Activated CD8-positive, alpha-beta T cell treated with anti-CD3 and anti-CD28 coated beads, Interleukin-2, amount 10 ng/mL, durations not matched to agents 7 days and 5 days (primary cell): ENCODE data around the gene BIVM. TPM values are rescaled to one million over a fixed set of nuclear protein-coding genes. Genes with fewer than 3 reads are reported as not detected.
"Not testable (repeated sequence)": the region's sequence is repeated elsewhere in the genome, so short reads cannot be mapped to it uniquely, and the experiment has no call there.

ENCODE experiments used
- ATAC-seq: fragments of 150-1000 bp; cut with Tn5 transposase; one replicate; pipeline ENCODE4 v1.10.0; 2021; ENCODE audit warnings: moderate library complexity
- CTCF ChIA-PET: fragments of 350-600 bp; sonication (Branson Sonifier 250); formaldehyde crosslinking; loops from one replicate; lab custom pipeline; 2021; ENCODE audit warnings: antibody characterized with exemption; lab: Charles Lee
- POLR2A ChIA-PET: fragments of 350-600 bp; sonication (Branson Sonifier 250); formaldehyde crosslinking; loops from one replicate; lab custom pipeline; 2021; ENCODE audit warnings: antibody characterized with exemption; lab: Charles Lee
- DNase-seq: peaks from one replicate; pipeline ENCODE4 v3.0.0-alpha.2; 2020
- H3K27ac Mint-ChIP-seq: one replicate; pipeline ENCODE4 v1.8.0; 2021; ENCODE audit warnings: mild to moderate bottlenecking, mixed read lengths
- H3K27me3 Mint-ChIP-seq: one replicate; pipeline ENCODE4 v1.8.0; 2021; ENCODE audit warnings: low read depth, mixed read lengths
- H3K36me3 Mint-ChIP-seq: one replicate; pipeline ENCODE4 v1.8.0; 2021; ENCODE audit warnings: low read depth, mixed read lengths
- H3K4me1 Mint-ChIP-seq: one replicate; pipeline ENCODE4 v1.8.0; 2021; ENCODE audit warnings: low read depth, mixed read lengths
- H3K4me3 Mint-ChIP-seq: one replicate; pipeline ENCODE4 v1.8.0; 2021; ENCODE audit warnings: mild to moderate bottlenecking, mixed read lengths
- H3K9me3 Mint-ChIP-seq: one replicate; pipeline ENCODE4 v1.8.0; 2022; ENCODE audit warnings: mixed read lengths; ENCODE audit not compliant: insufficient read depth
- total RNA-seq, 2 experiments: library from RNA; stranded (reverse); gene quantifications; one replicate each; pipeline ENCODE4 v1.2.3, GENCODE V29; 2021

The BIVM gene
- total RNA-seq, 2 experiments from 2014 or later, result 26.9 to 27.7 TPM

GRCh38 chr13:102773441-102774213, 25.3 kb upstream of the BIVM start, which contains the start of gene TEX30:
Gene TEX30 (minus strand): TSS chr13:102773786. CDS start chr13:102770026, 3,760 bp downstream.
- Mint-ChIP-seq H3K4me1 (peaks cover 63% of the 10 kb centered on the region), H3K9me3 (no peaks in the 10 kb centered on the region), H3K4me3 (peak within 1 kb of the TSS; percentile 84), H3K27me3 (no peaks in the 10 kb centered on the region), H3K27ac (peak within 1 kb of the TSS; percentile 92), H3K36me3 (peaks cover 27% of the 10 kb centered on the region)
- ChIA-PET CTCF (interaction anchor here (1.0 to 5.2 kb wide), 5 partner anchors 17 to 180 kb away, joined by 4 to 32 read pairs (median 5); no protein-coding TSS in a partner anchor), POLR2A (interaction anchor here (0.6 to 4.3 kb wide), 11 partner anchors 11 to 379 kb away, joined by 3 to 62 read pairs (median 3); partner anchors contain the start of genes BIVM, ERCC5, POGLUT2 and TPP2)
- ATAC-seq (peak; percentile 96), DNase-seq (peak; percentile 89)

- ChIA-PET POLR2A (interaction anchor here (0.6 to 4.3 kb wide), 10 partner anchors 11 to 380 kb away, joined by 3 to 62 read pairs (median 3); partner anchors contain the start of genes BIVM, ERCC5, POGLUT2 and TPP2), CTCF (interaction anchor here (1.0 to 5.2 kb wide), 4 partner anchors 17 to 181 kb away, joined by 4 to 32 read pairs (median 6); no protein-coding TSS in a partner anchor)
- ATAC-seq, result no peak
- H3K36me3 Mint-ChIP-seq, result peaks cover 27% of the 10 kb centered on the region
- peaks cover 69% of the 10 kb centered on the region for H3K4me1 Mint-ChIP-seq
- peak overlapping the region; percentile 92 for H3K27ac Mint-ChIP-seq
- no peak for DNase-seq
- no peaks in the 10 kb centered on the region for H3K27me3 Mint-ChIP-seq
- no peaks in the 10 kb centered on the region for H3K9me3 Mint-ChIP-seq
- peak overlapping the region; percentile 84 for H3K4me3 Mint-ChIP-seq
Observed at GRCh38 chr13:102774214-102774568, 24.7 kb upstream of the BIVM start.

GRCh38 chr13:102774591-102775520, 24.1 kb upstream of the BIVM start:
- Mint-ChIP-seq H3K9me3 (no peaks in the 10 kb centered on the region), H3K27ac (peak overlapping the region; percentile 92), H3K36me3 (peaks cover 28% of the 10 kb centered on the region), H3K4me3 (peak overlapping the region; percentile 84), H3K4me1 (peaks cover 73% of the 10 kb centered on the region), H3K27me3 (no peaks in the 10 kb centered on the region)
- ChIA-PET CTCF (interaction anchor here (1.1 to 5.2 kb wide), 2 partner anchors 16 to 26 kb away, joined by 6 to 32 read pairs; no protein-coding TSS in a partner anchor), POLR2A (interaction anchor here (1.2 to 4.3 kb wide), 4 partner anchors 24 to 178 kb away, joined by 3 to 62 read pairs (median 34); partner anchors contain the start of genes BIVM, ERCC5, POGLUT2 and TPP2)
- no peak for DNase-seq
- ATAC-seq, result no peak

- ChIA-PET POLR2A (interaction anchor here (1.1 to 1.3 kb wide), 3 partner anchors 25 to 180 kb away, joined by 3 read pairs; partner anchors contain the start of genes ERCC5 and TPP2), CTCF (interaction anchor here (0.6 to 5.2 kb wide), 3 partner anchors 9 to 24 kb away, joined by 3 to 32 read pairs (median 3); partner anchors contain the start of gene POGLUT2)
Observed at GRCh38 chr13:102776271-102776670, 22.6 kb upstream of the BIVM start.

GRCh38 chr13:102777736-102778135, 21.2 kb upstream of the BIVM start:
- ATAC-seq, result no peak
- CTCF ChIA-PET, result no interaction called here

More at GRCh38 chr13:102776271-102776670, 22.6 kb upstream of the BIVM start:
- H3K27me3 Mint-ChIP-seq, result no peaks in the 10 kb centered on the region
- H3K9me3 Mint-ChIP-seq, result no peaks in the 10 kb centered on the region
- H3K36me3 Mint-ChIP-seq, result peaks cover 29% of the 10 kb centered on the region
- DNase-seq, result no peak
- H3K4me1 Mint-ChIP-seq, result peaks cover 74% of the 10 kb centered on the region
- no peak overlapping the region for H3K4me3 Mint-ChIP-seq
- no peak for ATAC-seq
- peak overlapping the region; percentile 3 for H3K27ac Mint-ChIP-seq

GRCh38 chr13:102779436-102780159, 19.3 kb upstream of the BIVM start:
- peak; percentile 51 for DNase-seq
- Mint-ChIP-seq H3K4me3 (peak overlapping the region; percentile 67), H3K36me3 (peaks cover 37% of the 10 kb centered on the region), H3K9me3 (peaks cover 9% of the 10 kb centered on the region), H3K27ac (peak overlapping the region; percentile 99), H3K4me1 (peaks cover 53% of the 10 kb centered on the region), H3K27me3 (no peaks in the 10 kb centered on the region)
- peak; percentile 81 for ATAC-seq
- CTCF ChIA-PET, result interaction anchor here (1.0 to 1.5 kb wide), 2 partner anchors 21 to 188 kb away, joined by 4 to 11 read pairs; no protein-coding TSS in a partner anchor
- POLR2A ChIA-PET, result interaction anchor here (0.8 to 2.0 kb wide), 4 partner anchors 18 to 184 kb away, joined by 3 to 10 read pairs (median 4); partner anchors contain the start of gene ERCC5

More at GRCh38 chr13:102777736-102778135, 21.2 kb upstream of the BIVM start:
- peaks cover 64% of the 10 kb centered on the region for H3K4me1 Mint-ChIP-seq
- DNase-seq, result no peak
- POLR2A ChIA-PET, result no interaction called here
- no peak overlapping the region for H3K4me3 Mint-ChIP-seq
- H3K36me3 Mint-ChIP-seq, result peaks cover 30% of the 10 kb centered on the region
- no peaks in the 10 kb centered on the region for H3K27me3 Mint-ChIP-seq
- peaks cover 7% of the 10 kb centered on the region for H3K9me3 Mint-ChIP-seq
- no peak overlapping the region for H3K27ac Mint-ChIP-seq

GRCh38 chr13:102780656-102781055, 18.3 kb upstream of the BIVM start:
- ChIA-PET CTCF (interaction anchor here (0.5 to 1.0 kb wide), 3 partner anchors 12 to 20 kb away, joined by 3 read pairs; no protein-coding TSS in a partner anchor), POLR2A (interaction anchor here (0.7 to 1.8 kb wide), 2 partner anchors 18 to 66 kb away, joined by 3 to 8 read pairs; partner anchors contain the start of genes BIVM and POGLUT2)
- Mint-ChIP-seq H3K36me3 (peaks cover 43% of the 10 kb centered on the region), H3K4me3 (peak overlapping the region; percentile 44), H3K4me1 (peaks cover 46% of the 10 kb centered on the region), H3K27ac (peak overlapping the region; percentile 99)
- not testable (repeated sequence) for H3K27me3 Mint-ChIP-seq, DNase-seq, ATAC-seq, H3K9me3 Mint-ChIP-seq

- Mint-ChIP-seq H3K4me1 (peaks cover 41% of the 10 kb centered on the region), H3K9me3 (peaks cover 9% of the 10 kb centered on the region), H3K36me3 (peaks cover 49% of the 10 kb centered on the region), H3K4me3 (no peak overlapping the region), H3K27ac (no peak overlapping the region), H3K27me3 (no peaks in the 10 kb centered on the region)
- POLR2A ChIA-PET, result interaction anchor here (1.8 kb wide), 1 partner anchor 17 kb away, joined by 8 read pairs; the partner anchor contains the start of genes BIVM and POGLUT2
- ATAC-seq (no peak), DNase-seq (no peak)
- CTCF ChIA-PET, result interaction anchor here (1.0 to 1.8 kb wide), 2 partner anchors 18 to 19 kb away, joined by 3 to 6 read pairs; no protein-coding TSS in a partner anchor
Observed at GRCh38 chr13:102781591-102781990, 17.3 kb upstream of the BIVM start.

GRCh38 chr13:102784483-102784882, 14.4 kb upstream of the BIVM start:
- POLR2A ChIA-PET, result interaction anchor here (1.1 kb wide), 1 partner anchor 11 kb away, joined by 3 read pairs; the partner anchor contains the start of gene TEX30
- ATAC-seq (no peak), DNase-seq (no peak)
- H3K36me3 Mint-ChIP-seq, result peaks cover 68% of the 10 kb centered on the region
- H3K4me1 Mint-ChIP-seq, result peaks cover 21% of the 10 kb centered on the region
- CTCF ChIA-PET, result interaction anchor here (1.3 to 1.5 kb wide), 2 partner anchors 27 to 193 kb away, joined by 3 to 4 read pairs; no protein-coding TSS in a partner anchor
- peaks cover 9% of the 10 kb centered on the region for H3K9me3 Mint-ChIP-seq
- H3K27me3 Mint-ChIP-seq, result no peaks in the 10 kb centered on the region
- no peak overlapping the region for H3K27ac Mint-ChIP-seq
- H3K4me3 Mint-ChIP-seq, result no peak overlapping the region

GRCh38 chr13:102788683-102789082, 10.2 kb upstream of the BIVM start:
- no peaks in the 10 kb centered on the region for H3K4me1 Mint-ChIP-seq
- no peak for DNase-seq
- no peak for ATAC-seq
- no peak overlapping the region for H3K4me3 Mint-ChIP-seq
- ChIA-PET POLR2A (interaction anchor here (1.4 kb wide), 1 partner anchor 15 kb away, joined by 3 read pairs; the partner anchor contains the start of gene TEX30), CTCF (interaction anchor here (0.7 to 1.6 kb wide), 2 partner anchors 18 to 21 kb away, joined by 3 to 4 read pairs; no protein-coding TSS in a partner anchor)
- no peaks in the 10 kb centered on the region for H3K9me3 Mint-ChIP-seq
- H3K27me3 Mint-ChIP-seq, result no peaks in the 10 kb centered on the region
- peaks cover 65% of the 10 kb centered on the region for H3K36me3 Mint-ChIP-seq
- no peak overlapping the region for H3K27ac Mint-ChIP-seq
